ENCODE measurements around the gene SLC17A5. TPM values are rescaled to one million over a fixed set of nuclear protein-coding genes. Genes with fewer than 3 reads are reported as not detected.

SLC17A5 gene
- total and polyA plus RNA-seq, 2 donors (not counting 3 experiments of a cell fraction or from before 2014, with no cell fraction given): 15.2 to 18.7 TPM

GRCh38 chr6:73694711-73695411 lies 41.1 kb upstream of the SLC17A5 start:
- DNase-seq (ENCODE audit: low read depth, low spot score): peak; percentile 83
- H3K79me2 ChIP-seq (ENCODE audit: control insufficient read depth, insufficient read depth, low read length): peaks cover 13% of the 10 kb centered on the region
- ChIA-PET CTCF (interaction anchor here (1.0 to 1.6 kb wide), 6 partner anchors 19 to 1514 kb away, joined by 3 to 16 read pairs (median 6); no protein-coding TSS in a partner anchor), POLR2A (interaction anchor here (0.8 to 1.6 kb wide), 2 partner anchors 27 to 40 kb away, joined by 3 to 5 read pairs; no protein-coding TSS in a partner anchor)
- H3K9ac ChIP-seq (replicated peaks; ENCODE audit: extremely low read depth, insufficient read depth, low read length): peak overlapping the region; percentile 92
- intact Hi-C loops (cut with micrococcal nuclease): loop anchor here (1.0 to 2.0 kb wide), 3 partner anchors 20 to 40 kb away; no protein-coding TSS in a partner anchor
- H3K4me2 ChIP-seq (ENCODE audit: insufficient read depth, low read length): peak overlapping the region; percentile 94
- no peaks in the 10 kb centered on the region for H3K27me3 ChIP-seq (ENCODE audit: control insufficient read depth in 2 of 2, insufficient read depth in 2 of 2, low read length in 2 of 2)
- H4K20me1 ChIP-seq (replicated peaks; ENCODE audit: control insufficient read depth, extremely low read depth, insufficient read depth, low read length): no peaks in the 10 kb centered on the region
- peak overlapping the region in 1 of 3 experiments; percentile 88 for H3K4me3 ChIP-seq (replicated peaks in 1 of 3; ENCODE audit: insufficient read depth in 1 of 3, low read depth in 1 of 3, low read length in 3 of 3)
- peaks cover 37% of the 10 kb centered on the region for H3K4me1 ChIP-seq (ENCODE audit: control insufficient read depth, extremely low read depth, insufficient read depth, low read length)
- no peaks in the 10 kb centered on the region for H3K9me3 ChIP-seq (replicated peaks; ENCODE audit: control insufficient read depth, insufficient read depth, low read length)
- H3K27ac ChIP-seq (ENCODE audit: insufficient read depth, low read depth, low read length): peak overlapping the region; percentile 93
- peak; percentile 16 for TF ChIP-seq JUN (IDR thresholded peaks at IDR 0.05; ENCODE audit: borderline replicate concordance, insufficient read depth, insufficient read length, low read depth)
- no peak for TF ChIP-seq POLR2A (IDR thresholded peaks at IDR 0.05; ENCODE audit: low read depth, low read length)
- TF ChIP-seq MYC (IDR thresholded peaks at IDR 0.05; ENCODE audit: low read depth, low read length): no peak
- TF ChIP-seq CTCF (IDR thresholded peaks at IDR 0.05; ENCODE audit: extremely low read depth in 1 of 2, insufficient read depth in 1 of 2, low read depth in 1 of 2, low read length in 2 of 2): no peak
- TF ChIP-seq EZH2 (IDR thresholded peaks at IDR 0.05; ENCODE audit: borderline replicate concordance, low read depth, low read length, severe bottlenecking): no peak
- TF ChIP-seq POLR2AphosphoS5 (IDR thresholded peaks at IDR 0.05; ENCODE audit: insufficient read depth, low read depth, low read length): peak; percentile 27
- TF ChIP-seq MAX (IDR thresholded peaks at IDR 0.05; ENCODE audit: insufficient read depth, insufficient read length): no peak
- peak; percentile 32 for TF ChIP-seq FOS (IDR thresholded peaks at IDR 0.05; ENCODE audit: borderline replicate concordance, insufficient read depth, low read length)
- peak; percentile 31 for TF ChIP-seq GATA2 (IDR thresholded peaks at IDR 0.05; ENCODE audit: insufficient read depth, insufficient read length, low read depth, low read length)
- H3K36me3 ChIP-seq (ENCODE audit: control insufficient read depth in 2 of 2, extremely low read depth in 1 of 2, insufficient read depth in 2 of 2, low read length in 2 of 2): no peaks in the 10 kb centered on the region
- peak; percentile 89 for FAIRE-seq
- peak overlapping the region; percentile 89 for H2AFZ ChIP-seq (ENCODE audit: low read depth, low read length)
- no TSS peak for BruUV-seq (replicated peaks)
- dilution Hi-C loops (cut with MboI; ENCODE audit: extremely low pct_ligation_motif_present, low sequenced_read_pairs): no loop called here
- no peaks in the 10 kb centered on the region for H3K9me1 ChIP-seq (replicated peaks; ENCODE audit: control insufficient read depth, extremely low read depth, insufficient read depth, low read length)
